ENCODE measurements around the gene HDAC5.

- TF ChIP-seq CTCF (IDR thresholded peaks at IDR 0.05; ENCODE audit: low read depth, low read length, poor library complexity, severe bottlenecking) (no peak), EZH2phosphoT487 (IDR thresholded peaks at IDR 0.05; ENCODE audit: borderline replicate concordance, low read length) (no peak)
These were observed 86.0 kb downstream of the HDAC5 start for GRCh38 chr17:44037471-44037870.
